ENCODE results near the gene THRB. TPM values are rescaled to one million over a fixed set of nuclear protein-coding genes. Genes with fewer than 3 reads are reported as not detected.

THRB gene
- polyA plus RNA-seq, 1 of the 3 experiments (the other 2 are of a cell fraction): 0.02 TPM

GRCh38 chr3:24270204-24270691 lies 224.4 kb downstream of the THRB start:
- CTCF ChIA-PET: interaction anchor here (0.6 to 1.5 kb wide), 5 partner anchors 16 to 466 kb away, joined by 3 to 5 read pairs (median 3); no protein-coding TSS in a partner anchor
- POLR2A ChIA-PET: no interaction called here

GRCh38 chr3:24264748-24265158 lies 229.9 kb downstream of the THRB start:
- no peaks in the 10 kb centered on the region for H3K79me2 ChIP-seq (ENCODE audit: insufficient read depth)
- TF ChIP-seq CTCF (IDR thresholded peaks at IDR 0.05) (peak; percentile 88), MAX (IDR thresholded peaks at IDR 0.05; ENCODE audit: low read depth) (no peak), SMC3 (IDR thresholded peaks at IDR 0.05; ENCODE audit: low read depth, low read length) (peak; percentile 67), RAD21 (IDR thresholded peaks at IDR 0.05; ENCODE audit: low read length) (peak; percentile 70), TEAD4 (IDR thresholded peaks at IDR 0.05; ENCODE audit: borderline replicate concordance, insufficient read depth) (no peak)
- H3F3A ChIP-seq (replicated peaks; ENCODE audit: insufficient read depth): no peaks in the 10 kb centered on the region
- POLR2A ChIA-PET: no interaction called here
- no peak overlapping the region for H2AFZ ChIP-seq (ENCODE audit: low read depth)
- no peak overlapping the region for H3K4me2 ChIP-seq
- H3K4me1 ChIP-seq (ENCODE audit: control insufficient read depth in 1 of 2, insufficient read depth in 2 of 2, low read depth in 1 of 2, low read length in 1 of 2): no peaks in the 10 kb centered on the region; a peak in 2 of 4 replicates
- peak; percentile 47 for DNase-seq
- CTCF ChIA-PET: interaction anchor here (0.8 to 1.8 kb wide), 6 partner anchors 9 to 387 kb away, joined by 3 to 7 read pairs (median 4); no protein-coding TSS in a partner anchor
- H3K27ac ChIP-seq (ENCODE audit: low read depth in 2 of 2, low read length in 1 of 2): no peak overlapping the region
- H3K36me3 ChIP-seq (replicated peaks in 1 of 2; ENCODE audit: control insufficient read depth in 1 of 2, insufficient read depth in 2 of 2, low read length in 1 of 2): no peaks in the 10 kb centered on the region
- WGBS (ENCODE audit: low lambda C conversion rate): 38% methylated on average over 3 of the region's 3 CpGs
- H3K27me3 ChIP-seq (ENCODE audit: insufficient read depth): peaks cover 10% of the 10 kb centered on the region; the same call in 1 of the 2 replicates
- no peaks in the 10 kb centered on the region for H3K9me3 ChIP-seq
- no peak overlapping the region for H3K9ac ChIP-seq
- no peaks in the 10 kb centered on the region for H4K20me1 ChIP-seq (ENCODE audit: insufficient read depth)
- H3K4me3 ChIP-seq (ENCODE audit: low read depth in 2 of 2, low read length in 1 of 2): peak overlapping the region in 1 of 2 experiments; percentile 31; a peak in 1 of 4 replicates
- no peaks in the 10 kb centered on the region for H3K9me2 ChIP-seq

More at GRCh38 chr3:24270204-24270691, 224.4 kb downstream of the THRB start:
- TF ChIP-seq GABPA (IDR thresholded peaks at IDR 0.05; ENCODE audit: low read depth) (no peak), GATA2 (CRISPR knock-in tag; IDR thresholded peaks at IDR 0.05) (0 out of 2 replicates have a peak, but pooled peaks have one; percentile 28), FOSL2 (IDR thresholded peaks at IDR 0.05; ENCODE audit: borderline replicate concordance, low read depth) (0 out of 2 replicates have a peak, but pooled peaks have one; percentile 12), POLR2AphosphoS5 (IDR thresholded peaks at IDR 0.05; ENCODE audit: low read depth, low read length) (no peak), TCF12 (IDR thresholded peaks at IDR 0.05) (peak; percentile 53; the same call in 1 of the 2 replicates), RCOR1 (IDR thresholded peaks at IDR 0.05; ENCODE audit: low read length) (0 out of 2 replicates have a peak, but pooled peaks have one; percentile 45)
- Histone ChIP-seq H3K79me2 (ENCODE audit: insufficient read depth) (no peaks in the 10 kb centered on the region), H3K9ac (no peak overlapping the region), H3K4me2 (no peak overlapping the region), H3F3A (replicated peaks; ENCODE audit: insufficient read depth) (no peaks in the 10 kb centered on the region), H3K36me3 (replicated peaks in 1 of 2; ENCODE audit: control insufficient read depth in 1 of 2, insufficient read depth in 2 of 2, low read length in 1 of 2) (no peaks in the 10 kb centered on the region), H3K4me1 (ENCODE audit: control insufficient read depth in 1 of 2, insufficient read depth in 2 of 2, low read depth in 1 of 2, low read length in 1 of 2) (peaks cover 0 to 4% of the 10 kb centered on the region in 2 experiments; a peak in 2 of 4 replicates), H4K20me1 (ENCODE audit: insufficient read depth) (no peaks in the 10 kb centered on the region), H3K4me3 (ENCODE audit: low read depth in 2 of 2, low read length in 1 of 2) (no peak overlapping the region), H3K9me2 (no peaks in the 10 kb centered on the region), H3K27me3 (ENCODE audit: insufficient read depth) (peaks cover 10% of the 10 kb centered on the region; the same call in 1 of the 2 replicates), H3K27ac (ENCODE audit: low read depth in 2 of 2, low read length in 1 of 2) (no peak overlapping the region; a peak in 1 of 4 replicates), H3K9me3 (no peaks in the 10 kb centered on the region), H2AFZ (ENCODE audit: low read depth) (no peak overlapping the region)
- peak; percentile 36 for DNase-seq
- WGBS (ENCODE audit: low lambda C conversion rate): 63% methylated on average over 2 of the region's 2 CpGs
